H9 (cell line): Measurements from ENCODE around the gene KIRREL3. TPM values are rescaled to one million over a fixed set of nuclear protein-coding genes. Genes with fewer than 3 reads are reported as not detected.

ENCODE experiments used
- DNase-seq: peaks from one replicate; pipeline ENCODE4 v3.0.0-alpha.2; 2017
- H2AFZ ChIP-seq: one replicate; pipeline ENCODE4 v1.6.1; 2013; ENCODE audit warnings: mild to moderate bottlenecking, low read length, control low read depth, moderate library complexity
- H2AK5ac ChIP-seq: 2 replicates; pipeline ENCODE4 v1.6.1; 2013; ENCODE audit warnings: low read length, control low read depth, mixed read lengths; ENCODE audit not compliant: insufficient read length
- H2BK120ac ChIP-seq: one replicate; pipeline ENCODE4 v1.6.1; 2013; ENCODE audit warnings: low read depth, mild to moderate bottlenecking, low read length, control low read depth, inconsistent platforms; ENCODE audit not compliant: poor library complexity, severe bottlenecking
- H2BK12ac ChIP-seq: 2 replicates; pipeline ENCODE4 v1.6.1; 2013; ENCODE audit warnings: low read length, control low read depth, mixed read lengths, low read depth; ENCODE audit not compliant: insufficient read length
- H2BK15ac ChIP-seq: 2 replicates; pipeline ENCODE4 v1.6.1; 2013; ENCODE audit warnings: low read depth, low read length, control low read depth
- H2BK20ac ChIP-seq: one replicate; pipeline ENCODE4 v1.6.1; 2013; ENCODE audit warnings: low read depth, mild to moderate bottlenecking, low read length, control low read depth, inconsistent platforms; ENCODE audit not compliant: poor library complexity, severe bottlenecking
- H2BK5ac ChIP-seq: 2 replicates; pipeline ENCODE4 v1.6.1; 2013; ENCODE audit warnings: low read length, control low read depth, mixed read lengths; ENCODE audit not compliant: insufficient read length
- H3K14ac ChIP-seq: 2 replicates; pipeline ENCODE4 v1.6.1; 2013; ENCODE audit warnings: low read length, control low read depth; ENCODE audit not compliant: insufficient read depth
- H3K18ac ChIP-seq: 2 replicates; pipeline ENCODE4 v1.6.1; 2013; ENCODE audit warnings: low read depth, mild to moderate bottlenecking, mixed read lengths, low read length, control low read depth; ENCODE audit not compliant: insufficient read length
- H3K23ac ChIP-seq: 2 replicates; pipeline ENCODE4 v1.6.1; 2013; ENCODE audit warnings: low read length, control low read depth, mixed read lengths, low read depth; ENCODE audit not compliant: insufficient read length
- H3K23me2 ChIP-seq: 2 replicates; pipeline ENCODE4 v1.6.1; 2013; ENCODE audit warnings: low read depth, mild to moderate bottlenecking, mixed read lengths, low read length, control low read depth; ENCODE audit not compliant: insufficient read length, poor library complexity, severe bottlenecking
- H3K27ac ChIP-seq: 2 replicates; pipeline ENCODE4 v1.5.1; 2013; ENCODE audit warnings: low read length, control low read depth, mixed read lengths, low read depth; ENCODE audit not compliant: insufficient read length
- H3K27me3 ChIP-seq: 2 replicates; pipeline ENCODE4 v1.6.1; 2013; ENCODE audit warnings: low read length, control low read depth, inconsistent platforms; ENCODE audit not compliant: insufficient read depth
- H3K4ac ChIP-seq: 2 replicates; pipeline ENCODE4 v1.6.1; 2013; ENCODE audit warnings: low read depth, mild to moderate bottlenecking, control low read depth, inconsistent platforms, low read length, moderate library complexity
- H3K4me1 ChIP-seq: 2 replicates; pipeline ENCODE4 v1.6.1; 2013; ENCODE audit warnings: low read length, control low read depth, inconsistent platforms; ENCODE audit not compliant: insufficient read depth
- H3K4me2 ChIP-seq: 2 replicates; pipeline ENCODE4 v1.6.1; 2013; ENCODE audit warnings: low read length, control low read depth, mixed read lengths; ENCODE audit not compliant: insufficient read length, insufficient read depth
- H3K56ac ChIP-seq: 2 replicates; pipeline ENCODE4 v1.6.1; 2013; ENCODE audit warnings: low read depth, mild to moderate bottlenecking, mixed read lengths, low read length, control low read depth; ENCODE audit not compliant: insufficient read length
- H3K79me1 ChIP-seq: 2 replicates; pipeline ENCODE4 v1.6.1; 2013; ENCODE audit warnings: low read depth, mild to moderate bottlenecking, moderate library complexity, low read length, control low read depth, inconsistent platforms; ENCODE audit not compliant: insufficient read depth, poor library complexity, severe bottlenecking
- H3K79me2 ChIP-seq: 2 replicates; pipeline ENCODE4 v1.6.1; 2013; ENCODE audit warnings: low read length, control low read depth, inconsistent platforms; ENCODE audit not compliant: insufficient read depth
- H3K9ac ChIP-seq: 2 replicates; pipeline ENCODE4 v1.6.1; 2013; ENCODE audit warnings: low read length, control low read depth, mixed read lengths; ENCODE audit not compliant: insufficient read length; ENCODE audit errors: extremely low read depth
- H3K9me3 ChIP-seq: one replicate; pipeline ENCODE4 v1.6.1; 2013; ENCODE audit warnings: low read depth, low read length, inconsistent platforms; ENCODE audit not compliant: control insufficient read depth
- H3T11ph ChIP-seq: one replicate; pipeline ENCODE4 v1.6.1; 2013; ENCODE audit warnings: mild to moderate bottlenecking, low read length, control low read depth, inconsistent platforms
- H4K20me1 ChIP-seq: one replicate; pipeline ENCODE4 v1.6.1; 2013; ENCODE audit not compliant: control insufficient read depth, insufficient read length, insufficient read depth
- H4K5ac ChIP-seq: 2 replicates; pipeline ENCODE4 v1.6.1; 2013; ENCODE audit warnings: low read depth, mild to moderate bottlenecking, mixed read lengths, low read length, control low read depth; ENCODE audit not compliant: insufficient read length
- H4K8ac ChIP-seq: replicated peaks from 2 replicates; pipeline ENCODE4 v1.6.1; 2013; ENCODE audit warnings: low read length, control low read depth, mixed read lengths, low read depth; ENCODE audit not compliant: insufficient read length
- H4K91ac ChIP-seq: 2 replicates; pipeline ENCODE4 v1.6.1; 2013; ENCODE audit warnings: low read depth, mild to moderate bottlenecking, moderate library complexity, mixed read lengths, low read length, control low read depth; ENCODE audit not compliant: insufficient read length
- H3K27ac Mint-ChIP-seq, 3 experiments: 2 replicates in 2 of 3; 3 replicates in 1 of 3; pipeline ENCODE4 v1.8.0; 2020 to 2021; ENCODE audit warnings: mixed read lengths in 3 of 3, mild to moderate bottlenecking in 1 of 3, moderate library complexity in 1 of 3
- H3K27me3 Mint-ChIP-seq: 2 replicates; pipeline ENCODE4 v1.8.0; 2021; ENCODE audit warnings: low read depth, mild to moderate bottlenecking, moderate library complexity, mixed read lengths
- H3K36me3 Mint-ChIP-seq, 3 experiments: 2 replicates in 2 of 3; 3 replicates in 1 of 3; pipeline ENCODE4 v1.8.0; 2020 to 2021; ENCODE audit warnings: low read depth in 3 of 3, mixed read lengths in 3 of 3; ENCODE audit not compliant: insufficient read depth in 1 of 3
- H3K4me1 Mint-ChIP-seq, 2 experiments: 2 replicates each; pipeline ENCODE4 v1.8.0; 2020; ENCODE audit warnings: mixed read lengths in 2 of 2
- H3K4me3 Mint-ChIP-seq, 2 experiments: 2 replicates in 1 of 2; 3 replicates in 1 of 2; pipeline ENCODE4 v1.8.0; 2020 to 2021; ENCODE audit warnings: mild to moderate bottlenecking in 2 of 2, mixed read lengths in 2 of 2, moderate library complexity in 1 of 2
- H3K9me3 Mint-ChIP-seq, 2 experiments: 2 replicates in 1 of 2; 3 replicates in 1 of 2; pipeline ENCODE4 v1.8.0; 2020; ENCODE audit warnings: mild to moderate bottlenecking in 2 of 2, mixed read lengths in 2 of 2, moderate library complexity in 1 of 2
- CTCF ChIP-seq: fragments of 200-600 bp; sonication (generic); conservative IDR thresholded peaks from 3 replicates; pipeline ENCODE4 v1.8.0; 2021; ENCODE audit warnings: antibody characterized with exemption, mild to moderate bottlenecking
- WGBS: extraction: QIAGEN DNeasy Blood & Tissue Kit; methylation state at CpG from one replicate; pipeline ENCODE4 v1.1.7; 2013; ENCODE audit warnings: missing lambda C conversion rate, low lambda C conversion rate, mixed read lengths; ENCODE audit not compliant: insufficient read length; ENCODE audit errors: extremely low coverage; 5-methylcytosine and 5-hydroxymethylcytosine counted together
- total RNA-seq: library from RNA; stranded (reverse); gene quantifications from 2 replicates; pipeline ENCODE4 v1.2.1, GENCODE V29; 2021

The KIRREL3 gene
- total RNA-seq, 1 experiment from 2014 or later, result 0.17 TPM

- TF ChIP-seq CTCF, result no peak
- H4K91ac ChIP-seq, result no peak overlapping the region
- no CpG with 5 or more reads among the region's 4 CpGs for WGBS
These were observed 26.4 kb upstream of the KIRREL3 start for GRCh38 chr11:127027000-127027399.

More at GRCh38 chr11:127027000-127027399, 26.4 kb upstream of the KIRREL3 start:
- no peak overlapping the region for H3K4me2 ChIP-seq
- no peak overlapping the region for H2BK20ac ChIP-seq
- H2AFZ ChIP-seq, result no peak overlapping the region
- H4K8ac ChIP-seq, result no peak overlapping the region
- H4K5ac ChIP-seq, result no peak overlapping the region
- no peaks in the 10 kb centered on the region for H3K27me3 ChIP-seq
- H2BK12ac ChIP-seq, result no peak overlapping the region
- H2BK5ac ChIP-seq, result no peak overlapping the region
- no peak overlapping the region for H2AK5ac ChIP-seq
- Mint-ChIP-seq H3K27me3 (no peaks in the 10 kb centered on the region; the same call in 1 of the 2 replicates), H3K4me1 (peaks cover 9% of the 10 kb centered on the region in 2 experiments), H3K27ac (no peak overlapping the region), H3K4me3 (no peak overlapping the region), H3K9me3 (no peaks in the 10 kb centered on the region; a peak in 1 of 5 replicates), H3K36me3 (no peaks in the 10 kb centered on the region)
- H3K14ac ChIP-seq, result no peak overlapping the region
- no peak overlapping the region for H2BK15ac ChIP-seq
- no peak for DNase-seq
- no peak overlapping the region for H3K23ac ChIP-seq
- no peak overlapping the region for H3K4ac ChIP-seq
- no peak overlapping the region for H3K9ac ChIP-seq
- H3T11ph ChIP-seq, result no peak overlapping the region
- no peak overlapping the region for H3K27ac ChIP-seq
- no peaks in the 10 kb centered on the region for H3K79me2 ChIP-seq
- H2BK120ac ChIP-seq, result no peak overlapping the region
- no peak overlapping the region for H3K56ac ChIP-seq
- no peaks in the 10 kb centered on the region for H4K20me1 ChIP-seq
- no peaks in the 10 kb centered on the region for H3K79me1 ChIP-seq
- H3K9me3 ChIP-seq, result no peaks in the 10 kb centered on the region
- no peaks in the 10 kb centered on the region for H3K23me2 ChIP-seq
- peaks cover 3% of the 10 kb centered on the region; the same call in 1 of the 2 replicates for H3K4me1 ChIP-seq
- H3K18ac ChIP-seq, result no peak overlapping the region
